ENCODE data around the gene LGALS1.

LGALS1 gene

DNA sequence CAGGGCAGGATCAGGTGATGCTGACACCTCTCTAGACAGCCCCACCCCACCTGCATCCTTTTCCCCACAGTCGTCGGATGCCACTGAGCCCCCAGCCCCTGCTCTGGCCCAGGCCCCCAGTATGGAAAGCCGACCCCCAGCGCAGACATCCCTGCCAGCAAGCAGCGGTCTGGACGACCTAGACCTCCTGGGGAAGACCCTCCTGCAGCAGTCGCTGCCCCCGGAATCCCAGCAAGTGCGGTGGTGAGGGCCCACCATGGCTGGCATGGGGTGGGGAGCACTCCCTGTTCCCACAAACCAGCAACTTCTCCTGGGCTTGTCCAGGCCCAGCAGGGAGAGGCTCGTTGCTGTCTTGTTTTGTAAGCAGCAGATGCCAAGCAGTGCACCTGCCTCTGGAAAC is 45.5 kb upstream of the LGALS1 start:
- TF ChIP-seq, protein P1, sequence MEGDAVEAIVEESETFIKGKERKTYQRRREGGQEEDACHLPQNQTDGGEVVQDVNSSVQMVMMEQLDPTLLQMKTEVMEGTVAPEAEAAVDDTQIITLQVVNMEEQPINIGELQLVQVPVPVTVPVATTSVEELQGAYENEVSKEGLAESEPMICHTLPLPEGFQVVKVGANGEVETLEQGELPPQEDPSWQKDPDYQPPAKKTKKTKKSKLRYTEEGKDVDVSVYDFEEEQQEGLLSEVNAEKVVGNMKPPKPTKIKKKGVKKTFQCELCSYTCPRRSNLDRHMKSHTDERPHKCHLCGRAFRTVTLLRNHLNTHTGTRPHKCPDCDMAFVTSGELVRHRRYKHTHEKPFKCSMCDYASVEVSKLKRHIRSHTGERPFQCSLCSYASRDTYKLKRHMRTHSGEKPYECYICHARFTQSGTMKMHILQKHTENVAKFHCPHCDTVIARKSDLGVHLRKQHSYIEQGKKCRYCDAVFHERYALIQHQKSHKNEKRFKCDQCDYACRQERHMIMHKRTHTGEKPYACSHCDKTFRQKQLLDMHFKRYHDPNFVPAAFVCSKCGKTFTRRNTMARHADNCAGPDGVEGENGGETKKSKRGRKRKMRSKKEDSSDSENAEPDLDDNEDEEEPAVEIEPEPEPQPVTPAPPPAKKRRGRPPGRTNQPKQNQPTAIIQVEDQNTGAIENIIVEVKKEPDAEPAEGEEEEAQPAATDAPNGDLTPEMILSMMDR (IDR thresholded peaks at IDR 0.05; ENCODE audit: low read depth, low read length) = no peak
- H3K4me3 ChIP-seq (ENCODE audit: low read depth, low read length) = no peak overlapping the region

DNA sequence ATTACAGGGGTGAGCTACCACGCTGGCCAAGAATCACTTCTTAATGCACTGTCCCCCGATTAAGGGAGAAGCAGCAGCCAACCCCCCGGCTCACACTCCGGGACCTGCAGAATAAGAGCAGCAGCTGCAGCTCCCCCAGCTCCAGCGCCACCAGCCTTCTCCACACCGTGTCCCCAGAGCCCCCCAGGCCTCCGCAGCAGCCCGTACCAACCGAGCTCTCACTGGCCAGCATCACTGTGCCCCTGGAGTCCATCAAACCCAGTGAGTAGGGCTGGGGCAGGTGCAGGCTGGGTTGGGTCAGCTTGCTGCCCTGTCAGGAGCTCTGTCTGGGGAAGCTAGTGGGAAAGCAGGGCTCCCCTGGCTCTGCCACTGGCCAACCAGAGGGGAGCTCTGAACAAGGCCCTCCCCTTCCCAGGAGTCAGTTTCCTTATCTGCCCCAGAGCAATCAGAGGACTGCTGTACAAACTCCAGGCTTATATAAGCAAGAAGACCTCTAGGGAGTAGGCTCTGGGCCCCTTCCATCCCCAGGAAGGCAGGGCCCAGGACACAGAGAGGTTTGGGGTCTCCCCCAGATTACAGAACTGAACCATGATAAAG is 44.5 kb upstream of the LGALS1 start:
- TF ChIP-seq, protein P1 (IDR thresholded peaks at IDR 0.05; ENCODE audit: low read depth, low read length) = no peak

DNA sequence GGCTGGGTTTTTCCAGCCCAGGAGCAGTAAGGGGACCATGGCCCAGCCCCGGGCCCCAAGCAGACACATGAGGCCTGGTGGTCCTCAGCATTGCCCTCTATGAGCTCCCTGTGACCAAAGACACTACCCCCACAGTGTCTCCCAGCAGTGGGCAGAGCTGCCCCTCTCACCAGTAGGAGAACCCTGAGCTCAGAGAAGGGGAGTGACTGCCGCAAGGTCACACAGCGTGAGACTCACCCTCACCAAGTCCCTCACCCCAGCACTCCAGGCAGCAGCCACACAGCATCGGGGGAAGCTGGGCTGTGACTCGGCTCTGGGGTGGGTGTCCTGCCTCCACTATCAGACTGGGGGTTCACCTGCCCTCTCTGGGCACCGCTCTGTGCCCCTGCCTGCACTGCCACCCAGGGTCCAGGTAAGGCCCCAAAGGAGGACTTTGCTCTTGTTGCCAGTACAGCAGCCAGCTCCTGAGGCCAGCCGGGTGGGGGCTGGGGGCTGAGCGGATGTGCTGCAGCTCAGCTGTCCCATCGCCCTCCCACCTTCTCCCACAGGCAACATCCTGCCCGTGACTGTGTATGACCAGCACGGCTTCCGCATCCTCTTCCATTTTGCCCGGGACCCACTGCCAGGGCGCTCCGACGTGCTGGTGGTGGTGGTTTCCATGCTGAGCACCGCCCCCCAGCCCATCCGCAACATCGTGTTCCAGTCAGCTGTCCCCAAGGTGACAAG is 43.8 kb upstream of the LGALS1 start:
- TF ChIP-seq, protein P1 (IDR thresholded peaks at IDR 0.05; ENCODE audit: low read depth, low read length) = no peak
- no peak overlapping the region for H3K4me3 ChIP-seq (ENCODE audit: low read depth, low read length)

More for the DNA sequence above, 44.5 kb upstream of the LGALS1 start:
- no peak overlapping the region for H3K4me3 ChIP-seq (ENCODE audit: low read depth, low read length)

DNA sequence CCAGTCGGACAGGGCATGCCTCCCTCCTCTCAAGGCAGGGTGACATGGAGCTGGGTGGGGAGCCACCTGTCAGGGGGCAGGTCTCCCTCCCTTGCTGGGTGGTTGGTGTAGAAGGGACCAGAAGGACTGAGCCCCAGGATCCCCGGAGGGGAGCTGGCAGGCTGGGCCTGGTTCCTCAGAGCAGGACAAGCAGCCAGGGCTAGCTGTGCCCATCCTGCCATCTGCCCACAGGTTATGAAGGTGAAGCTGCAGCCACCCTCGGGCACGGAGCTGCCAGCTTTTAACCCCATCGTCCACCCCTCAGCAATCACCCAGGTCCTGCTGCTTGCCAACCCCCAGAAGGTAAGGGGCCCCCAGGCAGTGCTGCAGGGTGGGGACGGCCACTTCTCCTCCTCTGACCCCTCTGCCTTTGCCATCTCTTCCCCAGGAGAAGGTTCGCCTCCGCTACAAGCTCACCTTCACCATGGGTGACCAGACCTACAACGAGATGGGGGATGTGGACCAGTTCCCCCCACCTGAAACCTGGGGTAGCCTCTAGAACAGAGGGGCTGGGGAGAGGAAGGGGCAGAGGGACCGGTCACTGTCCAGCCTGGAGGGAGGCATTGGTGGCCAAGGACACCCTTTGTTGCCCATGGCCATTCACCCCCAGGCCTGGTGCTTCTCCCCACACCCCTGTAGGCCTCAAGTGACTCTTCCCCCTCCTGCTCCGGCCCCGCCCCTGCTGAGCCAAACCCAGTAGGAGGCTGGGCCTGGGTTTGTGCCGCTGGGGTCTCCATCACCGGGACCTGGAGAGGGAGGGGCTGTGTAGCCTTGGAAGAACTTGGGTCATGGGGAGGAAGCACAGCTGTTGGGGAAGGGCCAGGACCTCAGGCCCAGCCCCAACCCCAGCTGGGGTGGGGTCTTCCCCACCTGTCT is 43.0 kb upstream of the LGALS1 start:
- no peak overlapping the region for H3K4me3 ChIP-seq (ENCODE audit: low read depth, low read length)
- TF ChIP-seq, protein P1 (IDR thresholded peaks at IDR 0.05; ENCODE audit: low read depth, low read length) = no peak

DNA sequence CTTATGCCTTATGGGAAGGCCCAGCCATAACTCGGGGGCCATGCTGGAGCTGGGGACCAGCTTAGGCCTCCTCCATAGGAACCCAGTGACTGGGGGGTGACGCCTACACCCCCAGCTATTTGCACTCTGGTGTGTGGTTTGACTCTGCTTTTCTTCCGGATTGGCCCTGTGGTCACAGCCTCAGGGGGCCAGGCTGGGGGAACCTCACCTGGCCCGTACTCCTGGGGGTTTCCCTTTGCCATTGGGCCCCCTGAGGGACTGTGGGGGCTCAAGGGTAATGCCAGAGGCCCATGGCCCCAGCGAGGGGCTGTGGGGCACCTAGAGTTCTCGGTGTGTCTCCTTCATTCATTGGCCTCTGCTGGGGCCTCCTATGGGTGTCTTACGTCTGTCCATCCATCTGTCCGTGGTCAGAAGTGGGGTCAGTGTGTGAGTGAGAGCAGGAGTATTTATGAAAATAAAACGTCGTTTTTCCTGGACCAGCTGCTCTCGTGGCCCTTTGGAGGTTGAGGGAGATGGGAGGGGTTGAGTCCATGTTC is 42.3 kb upstream of the LGALS1 start:
- H3K4me3 ChIP-seq (ENCODE audit: low read depth, low read length) = no peak overlapping the region
- TF ChIP-seq, protein P1 (IDR thresholded peaks at IDR 0.05; ENCODE audit: low read depth, low read length) = no peak

DNA sequence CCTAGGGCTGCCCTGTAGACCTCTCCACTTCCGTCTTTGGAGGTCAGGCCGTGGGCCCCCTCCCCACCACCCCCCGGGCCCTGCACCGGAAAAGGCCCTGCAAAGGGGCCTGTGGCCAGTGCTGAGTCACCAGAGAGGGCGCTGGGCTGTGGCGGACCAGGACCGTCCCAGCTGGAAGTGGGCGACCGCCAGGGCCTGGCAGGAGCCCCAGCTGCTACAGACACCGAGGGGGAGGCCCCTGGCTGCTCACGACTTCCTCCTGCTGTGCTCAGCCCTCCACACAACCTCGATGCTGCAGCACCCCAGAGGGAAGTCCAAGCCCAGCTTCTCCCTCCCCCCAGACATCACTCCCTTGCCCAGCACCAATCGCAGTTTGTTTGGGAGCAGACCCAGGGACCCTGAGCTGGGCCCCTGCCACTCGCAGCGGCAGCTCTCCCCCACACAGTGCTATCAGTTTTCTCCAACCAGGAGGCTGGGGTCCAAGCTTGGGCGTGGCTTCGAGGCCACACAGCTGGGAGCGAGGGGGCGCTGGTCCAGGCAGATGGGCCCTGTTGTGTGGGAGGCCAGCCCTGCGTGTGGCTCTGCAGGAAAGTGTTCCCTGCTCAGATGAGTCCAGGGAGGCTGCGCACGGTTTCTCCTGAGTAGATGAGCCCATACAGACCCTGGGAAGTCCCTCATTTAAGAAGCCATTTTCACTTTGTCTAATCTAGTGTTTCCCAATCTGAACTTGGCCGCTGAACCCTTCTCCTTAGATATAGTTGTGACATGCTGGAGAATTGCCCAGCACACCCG is 41.6 kb upstream of the LGALS1 start:
- TF ChIP-seq, protein P1 (IDR thresholded peaks at IDR 0.05; ENCODE audit: low read depth, low read length) = peak; percentile 16; the same call in 1 of the 2 replicates
- H3K4me3 ChIP-seq (ENCODE audit: low read depth, low read length) = no peak overlapping the region

Measured in WI38 (cell line).